Colon (tissue), 2 donors: ENCODE data around the gene ZKSCAN4.

Experiments
- FAIRE-seq: peaks from 2 replicates; lab custom pipeline; 2012; peaks lifted over from hg19 to GRCh38; lab: Jason Lieb, UNC
- donor health status: control.
- donor health status: control.

The ZKSCAN4 gene

GRCh38 chr6:28248916-28249315, 3.2 kb downstream of the ZKSCAN4 start:
- FAIRE-seq: no peak

GRCh38 chr6:28245206-28245941, 6.7 kb downstream of the ZKSCAN4 start:
- no peak for FAIRE-seq

GRCh38 chr6:28243946-28244345, 8.1 kb downstream of the ZKSCAN4 start:
- no peak for FAIRE-seq

- no peak for FAIRE-seq
Observed at GRCh38 chr6:28240471-28240870, 11.6 kb downstream of the ZKSCAN4 start.

- FAIRE-seq: no peak
Observed at GRCh38 chr6:28239636-28240035, 12.4 kb downstream of the ZKSCAN4 start.

GRCh38 chr6:28235912-28236452, 16.1 kb downstream of the ZKSCAN4 start:
- no peak for FAIRE-seq

- no peak for FAIRE-seq
Observed at GRCh38 chr6:28232785-28233184, 19.3 kb downstream of the ZKSCAN4 start.

DNA sequence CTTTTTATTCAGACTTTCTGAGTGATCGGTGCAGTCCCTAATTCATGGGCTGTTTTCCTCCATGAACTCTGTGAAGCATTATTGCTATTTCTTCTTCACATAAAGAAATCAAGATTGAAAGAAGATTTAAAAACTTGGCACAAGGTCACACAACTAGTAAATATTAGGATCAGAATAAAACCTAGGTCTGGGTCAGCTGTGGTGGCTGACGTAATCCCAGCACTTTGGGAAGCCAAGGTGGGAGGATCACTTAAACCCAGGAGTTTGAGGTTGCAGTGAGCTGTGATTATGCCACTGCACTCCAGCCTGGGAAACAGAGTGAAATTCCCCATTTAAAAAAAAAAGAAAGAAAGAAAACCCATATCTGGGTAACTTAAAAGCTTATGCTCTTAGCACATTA, 25.6 kb downstream of the ZKSCAN4 start:
- FAIRE-seq: no peak

DNA sequence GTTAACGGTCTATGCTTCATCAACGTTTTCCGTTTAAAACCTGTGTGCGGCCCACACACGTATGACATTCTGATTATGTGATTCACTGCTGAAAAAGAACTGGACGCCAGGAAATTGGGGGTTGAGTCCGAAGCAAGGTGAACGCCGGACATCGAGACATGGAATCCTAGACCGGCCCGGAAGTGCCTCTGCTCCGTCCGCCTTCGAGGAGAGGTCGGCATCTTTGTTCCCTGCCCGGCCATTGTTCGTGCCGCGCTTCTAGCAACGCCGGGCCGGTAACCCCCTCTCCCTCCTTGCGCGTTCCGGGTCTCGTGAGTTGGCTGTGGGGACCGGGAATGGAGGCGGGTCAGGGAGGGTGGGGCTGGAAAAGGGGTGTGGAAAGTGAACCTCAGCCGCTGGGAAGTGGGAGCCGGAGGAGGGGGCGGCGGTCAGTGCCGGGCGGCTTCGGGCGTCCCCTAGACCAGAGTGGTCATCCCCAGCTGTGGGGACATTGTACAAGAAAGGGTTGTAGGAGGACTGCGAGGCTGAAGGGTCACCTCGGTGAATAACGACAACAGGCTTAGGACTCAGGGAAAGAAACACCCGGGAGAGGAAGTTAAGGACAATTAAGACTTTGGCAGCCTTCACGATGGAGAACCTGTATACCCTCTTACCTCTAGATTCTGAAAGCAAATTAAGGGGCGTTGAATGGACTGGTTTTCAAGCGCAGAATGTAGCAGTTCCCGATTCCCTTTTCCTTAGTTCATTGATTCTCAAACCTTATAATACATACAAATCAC, 26.8 kb downstream of the ZKSCAN4 start, which contains the start of gene ZSCAN9:
Gene ZSCAN9 (plus strand): TSS at position 220 of the 779 bp plus-strand sequence. CDS start 1,810 bp downstream, outside the sequence.
- FAIRE-seq: no peak

DNA sequence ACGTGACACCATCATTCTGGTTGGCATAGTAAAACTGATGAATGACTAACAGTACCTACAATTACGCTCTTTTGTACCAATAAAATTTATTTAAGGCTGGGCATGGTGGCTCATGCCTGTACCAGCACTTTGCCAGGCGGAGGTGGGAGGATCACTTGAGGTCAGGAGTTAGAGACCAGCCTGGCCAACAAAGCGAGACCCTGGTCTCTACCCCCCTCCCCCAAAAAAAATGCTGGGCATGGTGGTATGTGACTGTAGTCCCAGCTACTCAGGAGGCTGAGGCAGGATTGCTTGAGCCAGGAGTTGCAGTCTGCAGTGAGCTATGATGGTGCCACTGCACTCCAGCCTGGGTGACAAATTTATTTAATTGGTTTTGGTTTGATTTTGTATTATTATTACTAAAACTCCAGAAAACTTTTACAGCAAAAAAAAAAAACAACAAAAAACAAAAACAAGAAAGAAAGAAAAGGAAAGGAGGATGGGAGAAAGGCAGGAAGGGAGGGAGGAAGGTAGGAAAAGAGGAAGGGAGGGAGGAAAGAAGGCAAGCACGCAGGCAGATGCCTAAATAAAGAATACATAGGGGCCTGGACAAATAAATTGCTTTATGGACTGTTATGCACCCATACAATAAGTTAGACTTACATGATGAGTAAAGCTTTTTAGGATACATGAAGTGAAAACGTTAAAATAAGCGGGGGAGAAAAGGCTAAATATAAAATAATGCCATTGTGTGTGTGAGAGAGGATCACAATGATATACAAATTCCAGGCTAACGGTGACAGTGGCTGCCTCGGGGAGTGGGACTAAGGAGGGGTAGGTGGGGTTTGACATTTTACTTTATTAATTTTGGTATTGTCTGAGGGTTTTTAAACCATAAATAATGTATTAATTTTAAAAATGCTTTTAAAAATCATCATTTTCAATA, 27.7 kb downstream of the ZKSCAN4 start:
- FAIRE-seq: no peak

- FAIRE-seq: no peak
Observed at GRCh38 chr6:28220257-28221133, 31.6 kb downstream of the ZKSCAN4 start.

DNA sequence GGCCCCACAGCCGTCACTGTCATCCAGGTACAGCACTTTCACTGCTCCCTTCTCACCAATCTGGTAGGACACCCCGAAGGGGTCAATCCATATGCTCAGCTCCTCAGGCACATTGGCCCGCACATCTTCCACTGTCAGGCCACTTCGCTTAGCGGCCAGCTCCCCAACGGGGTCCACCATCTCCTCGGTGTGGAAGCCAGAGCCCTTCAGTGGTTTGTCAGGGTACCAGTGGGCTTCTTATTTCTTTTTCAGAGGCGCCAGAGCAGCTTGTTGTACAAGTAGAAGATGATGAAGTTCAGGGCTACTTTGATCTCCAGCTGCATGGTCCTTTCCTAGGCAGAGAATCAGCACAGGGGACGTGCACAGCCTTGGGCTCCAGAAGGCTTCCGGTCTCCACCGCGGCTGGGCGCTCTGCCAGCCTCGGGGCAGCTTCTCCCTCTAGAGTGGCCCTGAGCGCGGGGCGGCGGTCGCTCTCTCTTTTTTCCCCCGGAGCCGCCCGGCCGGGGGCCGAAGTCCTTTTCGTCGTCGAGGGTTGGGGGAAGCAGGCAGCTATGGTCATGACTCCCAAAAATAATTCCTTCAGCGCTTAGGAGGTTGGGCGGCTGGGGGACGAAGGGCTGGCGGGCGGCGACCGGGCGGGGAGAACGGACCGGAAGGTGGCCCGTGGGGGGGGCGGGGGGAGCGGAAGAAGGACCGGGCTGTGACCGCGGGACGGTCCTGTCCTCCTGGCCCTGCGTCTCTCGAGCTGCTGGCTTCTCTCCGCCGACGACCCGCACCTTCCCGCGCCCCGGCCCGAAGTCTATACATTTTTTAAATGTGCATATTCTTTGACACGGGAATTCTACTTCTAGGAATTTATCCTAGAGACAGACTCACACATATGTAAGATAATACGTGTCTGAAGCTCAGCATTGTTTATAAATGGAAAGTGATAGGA, 33.5 kb downstream of the ZKSCAN4 start:
- FAIRE-seq: no peak

DNA sequence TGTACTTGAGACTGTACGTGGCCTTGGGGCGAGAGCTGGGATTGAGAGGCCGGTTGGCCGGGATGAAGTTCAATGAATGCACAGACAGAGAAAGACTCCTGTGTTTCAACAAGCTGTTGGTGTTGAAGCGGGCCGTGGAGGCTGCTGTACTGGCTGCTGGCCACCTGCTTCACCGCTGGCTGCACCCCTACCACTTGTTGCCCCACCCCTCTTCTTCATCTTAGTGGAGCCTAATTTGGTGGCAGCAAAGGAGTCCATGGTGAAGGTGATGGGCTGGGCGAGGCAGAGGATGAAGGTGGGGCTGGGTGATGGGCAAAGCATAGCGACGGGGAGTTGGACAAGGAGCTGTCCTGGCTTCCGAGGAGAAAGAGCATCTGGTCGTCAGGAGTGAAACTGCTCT, 34.2 kb downstream of the ZKSCAN4 start:
- FAIRE-seq: no peak

DNA sequence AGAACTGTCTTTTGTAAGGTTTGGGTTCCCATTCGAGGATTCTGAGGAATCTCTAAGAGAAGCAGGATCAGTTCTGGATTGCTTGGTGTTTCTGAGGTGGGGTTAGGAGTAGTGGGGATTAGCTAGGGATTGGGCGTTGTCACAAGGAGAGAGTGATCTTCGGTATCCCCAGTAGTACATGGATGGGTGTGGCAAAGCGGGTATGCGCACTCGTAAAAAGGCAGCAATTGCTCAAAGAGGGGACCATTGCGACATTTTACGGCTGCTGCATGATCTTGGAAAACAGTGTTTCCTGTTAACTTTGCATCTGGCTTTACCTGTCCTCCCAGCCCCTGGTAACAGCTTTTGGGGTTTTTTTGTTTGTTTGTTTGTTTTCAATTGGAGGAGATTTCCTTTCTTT, 36.6 kb downstream of the ZKSCAN4 start:
- FAIRE-seq: no peak

- no peak for FAIRE-seq
Observed at GRCh38 chr6:28213213-28213523, 38.9 kb downstream of the ZKSCAN4 start.

GRCh38 chr6:28212510-28213212, 39.4 kb downstream of the ZKSCAN4 start:
- no peak for FAIRE-seq

DNA sequence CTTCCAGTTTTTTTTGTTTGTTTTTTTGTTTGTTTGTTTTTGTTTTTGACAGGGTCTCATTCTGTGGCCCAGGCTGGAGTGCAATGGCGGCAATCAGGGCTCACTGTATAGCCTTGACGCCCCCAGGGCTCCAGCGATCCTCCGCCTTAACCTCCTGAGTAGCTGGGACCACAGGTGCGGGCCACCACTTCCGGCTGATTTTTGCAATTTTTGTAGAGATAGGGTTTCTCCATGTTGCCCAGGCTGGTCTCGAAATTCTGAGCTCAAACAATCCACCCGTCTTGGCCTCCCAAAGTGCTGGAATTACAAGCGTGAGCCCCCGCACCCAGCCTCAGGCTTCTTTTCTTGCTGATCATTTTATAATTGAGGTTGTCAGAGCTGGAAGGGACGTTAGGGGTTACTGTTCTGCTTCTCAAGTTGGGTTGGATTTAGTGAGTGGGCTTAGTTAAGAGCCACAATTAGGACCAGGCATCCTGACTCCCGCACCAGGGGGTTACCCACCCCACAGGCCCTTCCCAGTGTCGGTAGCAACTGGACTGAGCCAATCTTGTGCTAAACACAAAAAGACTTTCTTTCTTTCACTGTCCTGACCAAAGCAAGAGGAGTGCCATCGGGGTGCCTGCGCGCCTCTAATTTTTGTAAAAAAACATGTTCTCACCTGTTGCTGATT, 40.1 kb downstream of the ZKSCAN4 start:
- FAIRE-seq: no peak

DNA sequence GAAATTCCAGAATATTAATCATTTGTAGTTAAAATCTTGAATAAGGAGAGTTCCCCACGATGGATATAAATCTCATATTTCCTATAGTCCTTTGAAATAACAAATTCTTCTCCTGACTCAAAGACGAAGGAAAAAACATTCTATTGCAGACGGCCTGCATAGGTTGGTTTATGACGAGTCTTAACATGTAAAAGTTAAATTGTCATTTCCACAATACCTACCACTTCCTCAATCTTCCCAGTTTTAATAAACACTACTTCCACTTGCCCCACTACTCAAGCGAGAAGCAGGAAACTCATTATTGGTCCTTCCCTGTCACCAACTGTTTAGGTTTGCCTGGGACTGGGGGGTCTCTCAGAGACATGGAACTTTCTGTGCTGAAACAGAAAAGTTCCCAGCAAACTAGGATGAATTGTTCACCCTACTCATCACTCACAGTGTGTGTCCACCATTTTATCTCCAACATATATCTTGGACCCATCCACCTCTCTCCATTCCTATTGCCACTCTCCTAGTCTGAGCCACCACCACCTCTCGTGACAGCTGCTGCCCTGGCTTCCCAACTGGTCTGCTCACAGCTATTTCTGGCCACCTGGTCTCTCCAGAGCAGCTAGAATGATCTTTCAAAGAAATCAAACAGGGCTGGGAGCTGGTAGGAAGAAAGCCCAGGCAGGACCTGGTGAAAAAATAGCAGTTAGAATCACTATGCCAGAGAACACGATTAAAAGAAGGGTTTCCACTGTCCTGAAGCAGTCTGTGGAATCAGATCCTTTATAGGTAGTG, 42.1 kb downstream of the ZKSCAN4 start:
- no peak for FAIRE-seq
